Posterior vena cava (tissue), 2 donors: Measurements from ENCODE around the gene ASMTL. TPM values are rescaled to one million over a fixed set of nuclear protein-coding genes. Genes with fewer than 3 reads are reported as not detected.
"Not testable (repeated sequence)": the region's sequence is repeated elsewhere in the genome, so short reads cannot be mapped to it uniquely, and the experiment has no call there.

Experiments
- DNase-seq: peaks from one replicate; pipeline ENCODE4 v3.0.0-alpha.2; 2020; ENCODE audit warnings: low spot score
- intact Hi-C, 2 donors: fragments of 100-400 bp; cut with DNase I; formaldehyde crosslinking; loops; one replicate each; pipeline versions ENCODE4 v1.14.1 to v1.14.2; 2022 to 2023
- total RNA-seq, 2 donors: library from RNA; stranded (reverse); fragmentation: NEBNext Ultra II Directional; extraction: Animal tissue kit (Norgen Biotek cat#: 25700); gene quantifications; one replicate each; pipeline ENCODE4 v1.2.1, GENCODE V29; 2021
- donor health status: DM: yes; HTN: yes; CAD: no.
- donor health status: DM: yes; HTN: yes; CAD: no.

ASMTL gene
- total RNA-seq, 2 donors from 2014 or later = 28.2 to 29.7 TPM

DNA sequence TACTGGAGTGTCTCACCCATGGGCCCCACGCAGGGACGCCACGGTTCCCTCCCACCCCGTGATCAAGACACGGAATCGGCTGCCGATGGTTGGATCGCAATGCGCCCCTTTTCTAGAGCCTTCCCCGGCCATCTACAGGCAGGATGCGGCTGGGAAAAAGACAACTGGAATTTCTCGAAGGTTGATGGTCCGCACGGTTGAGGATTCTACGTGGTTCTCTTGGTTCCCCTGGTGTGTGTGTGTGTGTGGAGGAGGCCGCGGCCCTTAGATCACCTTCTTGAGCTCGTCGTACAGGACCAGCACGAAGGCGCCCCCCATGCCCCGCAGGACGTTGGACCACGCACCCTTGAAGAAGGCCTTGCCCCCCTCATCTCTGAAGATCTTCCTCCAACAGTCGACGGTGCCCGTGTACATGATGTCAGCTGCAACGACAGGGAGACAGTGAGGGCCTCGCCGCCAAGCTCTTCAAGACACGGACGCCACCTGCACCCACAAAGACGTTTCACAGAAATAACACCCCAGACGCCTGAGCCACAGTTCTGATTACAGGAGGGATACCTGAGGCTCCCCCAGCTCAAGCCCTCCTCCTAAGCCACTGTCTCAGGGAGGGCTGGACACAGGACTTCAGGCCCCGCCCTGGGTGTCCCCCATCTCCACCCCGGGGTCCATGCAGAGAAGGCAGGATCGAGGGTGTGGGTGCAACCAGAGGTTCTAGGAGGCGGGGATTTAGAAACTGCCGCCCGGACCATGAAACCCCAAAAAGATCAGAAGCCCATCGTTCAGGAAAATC is 66.2 kb downstream of the ASMTL start:
- peak; percentile 79 for DNase-seq
- intact Hi-C loops = no loop called here

DNA sequence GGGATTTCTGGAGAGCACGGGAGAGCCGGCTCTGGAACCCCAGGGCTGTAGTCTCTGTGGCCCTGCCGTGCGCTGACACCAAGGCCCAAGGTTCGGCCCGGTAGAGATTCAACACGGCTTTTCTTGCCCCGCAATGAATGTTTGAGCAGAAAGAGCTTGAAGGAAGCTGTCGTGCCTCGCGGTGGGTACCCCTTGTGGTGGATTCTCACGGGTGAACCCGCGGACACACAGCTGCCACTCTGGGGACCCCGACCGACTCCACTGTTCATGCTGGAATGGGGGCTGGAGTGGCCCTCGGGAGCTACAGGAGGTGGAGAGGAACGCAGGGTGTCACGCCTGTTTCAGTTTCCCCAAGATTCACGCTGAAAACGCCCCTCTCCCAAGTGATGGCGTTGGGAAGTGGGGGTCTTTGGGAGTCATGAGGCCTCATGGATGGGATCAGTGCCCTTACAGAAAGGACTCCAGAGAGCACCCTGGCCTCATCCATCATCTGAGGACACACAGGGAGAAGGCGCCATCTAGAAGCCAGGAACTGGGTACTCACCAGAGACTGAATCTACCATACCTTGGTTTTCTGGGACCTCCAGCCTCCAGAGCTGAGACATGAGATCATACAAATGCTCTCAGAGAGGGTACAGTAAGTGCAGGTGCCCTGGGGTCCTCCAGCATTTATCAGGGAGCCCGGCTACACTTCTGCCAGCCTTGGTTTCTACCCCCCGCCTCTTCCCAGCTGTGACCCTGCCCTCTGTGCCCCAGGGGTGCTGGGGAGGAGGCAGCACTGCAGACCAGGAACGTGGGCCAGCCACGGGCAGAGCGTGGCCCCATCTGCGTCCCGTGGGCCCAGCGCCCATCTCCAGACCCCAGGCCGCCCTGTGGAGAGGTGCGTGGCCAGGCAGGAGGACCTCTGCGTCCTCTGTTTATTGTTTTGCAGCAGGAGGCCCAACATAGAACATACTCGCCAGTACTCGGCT is 67.2 kb downstream of the ASMTL start:
- intact Hi-C loops = no loop called here
- DNase-seq = peak; percentile 73

DNA sequence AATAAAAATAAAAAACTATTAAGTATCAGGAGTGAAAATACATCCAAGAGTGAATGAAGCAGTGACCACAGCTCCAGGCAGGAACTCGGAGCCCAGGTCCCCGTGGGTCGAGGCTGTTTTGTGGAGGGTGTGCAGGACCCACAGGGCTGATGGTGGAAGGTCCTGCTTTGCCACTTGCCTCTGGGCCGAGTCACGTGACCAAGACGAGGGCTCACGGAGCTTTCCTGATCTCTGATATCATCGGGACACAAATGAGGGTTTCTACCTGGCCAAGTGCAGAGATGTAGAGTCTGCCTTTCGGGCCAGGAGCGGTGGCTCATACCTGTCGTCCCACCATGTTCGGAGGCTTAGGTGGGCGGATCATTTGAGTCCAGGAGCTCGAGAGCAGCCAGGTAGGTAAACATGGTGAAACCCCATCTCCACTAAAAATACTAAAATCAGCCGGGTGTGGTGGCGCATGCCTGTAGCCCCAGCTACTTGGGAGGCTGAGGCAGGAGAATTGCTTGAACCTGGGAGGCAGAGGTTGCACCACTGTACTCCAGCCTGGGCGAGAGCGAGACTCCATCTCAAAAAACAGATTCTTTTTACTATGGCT is 68.0 kb downstream of the ASMTL start:
- peak; percentile 69 for DNase-seq
- intact Hi-C loops = no loop called here

DNA sequence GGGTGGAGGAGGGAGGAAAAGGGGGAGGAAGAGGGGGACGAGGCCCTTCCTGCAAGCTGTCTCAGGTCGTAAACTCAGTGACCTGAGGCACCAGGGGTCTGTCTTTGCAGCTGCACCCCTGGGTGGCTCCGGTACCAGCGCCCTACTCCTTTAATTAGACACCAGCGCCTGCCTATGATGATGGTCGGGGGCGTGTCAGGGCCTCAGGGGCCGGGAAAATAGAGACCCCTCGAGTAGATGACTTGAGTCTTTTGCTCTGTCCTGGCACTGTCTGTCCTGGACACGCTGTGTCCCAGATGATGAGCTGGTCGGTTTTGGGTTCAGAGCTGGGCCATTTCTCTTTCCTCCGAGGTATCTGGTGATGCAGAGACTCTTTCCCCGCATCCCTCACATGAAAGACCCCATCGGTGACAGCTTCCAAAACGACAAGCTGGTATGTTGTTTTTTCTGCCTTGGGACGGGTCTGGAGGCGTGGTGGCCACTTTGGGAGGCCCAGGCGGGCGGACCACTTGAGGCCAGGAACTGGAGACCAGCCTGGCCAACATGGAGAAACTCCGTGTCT is 72.0 kb downstream of the ASMTL start:
- intact Hi-C loops = no loop called here
- DNase-seq = peak; percentile 78

DNA sequence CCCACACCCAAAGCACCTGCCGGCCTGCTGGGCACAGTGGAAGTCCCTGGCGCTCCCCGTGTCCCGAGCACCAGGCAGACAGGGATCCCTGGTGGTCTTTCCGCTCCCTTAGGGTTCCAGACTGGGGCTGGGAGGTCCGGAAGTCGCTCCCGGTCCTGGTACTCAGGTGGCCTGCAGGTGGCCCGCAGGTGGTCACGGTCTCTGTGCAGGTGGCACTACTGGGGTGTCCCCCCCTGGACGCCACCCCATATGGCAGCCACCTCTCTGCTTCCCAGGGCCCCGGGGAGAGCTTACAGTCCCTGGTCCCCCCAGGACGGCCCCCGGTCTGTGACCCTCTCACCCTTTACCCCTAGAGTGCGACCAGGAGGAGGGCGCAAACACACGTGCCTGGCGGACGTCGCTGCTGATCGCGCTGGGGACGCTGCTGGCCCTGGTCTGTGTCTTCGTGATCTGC is 74.4 kb downstream of the ASMTL start:
- peak; percentile 77 for DNase-seq
- intact Hi-C loops = no loop called here

DNA sequence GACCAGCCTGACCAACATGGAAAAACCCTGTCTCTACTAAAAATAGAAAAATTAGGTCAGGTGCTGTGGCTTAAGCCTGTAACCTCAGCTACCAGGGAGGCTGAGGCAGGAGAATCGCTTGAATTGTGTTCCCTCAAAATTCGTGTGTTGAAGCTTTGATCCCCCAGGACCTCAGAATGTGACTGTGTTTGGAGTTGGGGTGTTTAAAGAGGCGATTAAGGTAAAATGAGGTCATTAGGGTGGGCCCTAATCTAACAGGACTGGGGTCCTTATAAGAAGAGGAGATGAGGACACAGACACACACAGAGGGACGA is 84.4 kb downstream of the ASMTL start:
- DNase-seq = no peak
- intact Hi-C loops = no loop called here

DNA sequence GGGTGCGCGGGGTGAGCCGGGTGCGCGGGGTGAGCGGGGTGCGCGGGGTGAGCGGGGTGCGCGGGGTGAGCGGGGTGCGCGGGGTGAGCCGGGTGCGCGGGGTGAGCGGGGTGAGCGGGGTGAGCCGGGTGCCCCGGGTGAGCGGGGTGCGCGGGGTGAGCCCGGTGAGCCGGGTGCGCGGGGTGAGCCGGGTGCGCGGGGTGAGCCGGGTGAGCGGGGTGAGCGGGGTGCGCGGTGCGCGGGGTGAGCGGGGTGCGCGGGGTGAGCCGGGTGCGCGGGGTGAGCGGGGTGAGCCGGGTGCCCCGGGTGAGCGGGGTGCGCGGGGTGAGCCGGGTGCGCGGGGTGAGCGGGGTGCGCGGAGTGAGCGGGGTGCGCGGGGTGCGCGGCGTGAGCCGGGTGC is 86.3 kb downstream of the ASMTL start:
- intact Hi-C loops = not testable (repeated sequence)
- peak; percentile 8 for DNase-seq

DNA sequence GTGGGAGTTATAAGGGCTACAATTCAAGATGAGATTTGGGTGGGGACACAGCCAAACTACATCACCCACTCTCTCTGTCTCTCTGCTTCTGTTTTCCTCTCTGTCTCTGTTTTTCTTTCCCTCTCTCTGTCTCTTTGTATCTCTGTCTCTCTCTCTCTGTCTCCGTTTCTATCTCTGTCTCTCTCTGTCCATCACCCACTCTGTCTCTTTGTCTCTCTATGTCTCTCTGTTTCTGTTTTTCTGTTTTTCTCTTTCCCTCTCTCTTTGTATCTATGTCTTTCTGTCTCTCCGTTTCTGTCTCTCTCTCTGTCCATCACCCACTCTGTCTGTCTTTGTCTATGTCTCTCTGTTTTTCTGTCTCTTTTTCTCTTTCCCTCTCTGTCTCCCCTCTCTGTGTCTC is 90.8 kb downstream of the ASMTL start:
- DNase-seq = no peak
- intact Hi-C loops = no loop called here

DNA sequence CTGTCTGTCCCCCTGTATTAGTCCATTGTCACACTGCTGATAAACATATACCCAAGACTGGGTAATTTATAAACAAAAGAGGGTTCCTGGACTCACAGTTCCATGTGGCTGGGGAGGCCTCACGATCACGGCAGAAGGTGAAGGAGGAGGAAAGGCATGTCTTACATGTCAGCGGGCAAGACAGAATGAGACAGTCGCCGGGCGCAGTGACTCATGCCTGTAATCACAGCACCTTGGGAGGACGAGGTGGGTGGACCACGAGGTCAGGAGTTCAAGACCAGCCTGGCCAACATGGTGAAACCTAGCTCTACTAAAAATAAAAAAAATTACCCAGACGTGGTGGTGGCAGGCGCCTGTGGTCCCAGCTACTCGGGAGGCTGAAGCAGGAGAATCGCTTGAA is 91.4 kb downstream of the ASMTL start:
- peak; percentile 73 for DNase-seq
- intact Hi-C loops = no loop called here

DNA sequence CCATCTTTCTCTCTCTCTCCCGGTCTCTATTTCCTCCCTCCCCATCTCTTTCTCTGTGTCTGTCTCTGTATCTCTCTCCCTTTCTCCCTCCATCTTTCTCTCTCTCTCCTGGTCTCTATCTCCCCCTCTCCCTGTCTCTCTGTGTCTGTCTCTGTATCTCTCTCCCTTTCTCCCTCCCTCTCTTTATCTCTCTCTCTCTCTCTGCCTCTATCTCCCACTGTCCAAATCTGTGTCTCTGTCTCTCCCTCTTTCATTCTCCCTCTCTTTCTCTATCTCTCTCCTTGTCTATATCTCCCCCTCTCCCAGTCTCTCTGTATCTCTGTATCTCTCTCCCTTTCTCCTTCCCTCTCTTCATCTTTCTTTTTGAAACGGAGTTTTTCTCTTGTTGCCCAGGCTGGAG is 92.5 kb downstream of the ASMTL start:
- intact Hi-C loops = no loop called here
- DNase-seq = no peak

DNA sequence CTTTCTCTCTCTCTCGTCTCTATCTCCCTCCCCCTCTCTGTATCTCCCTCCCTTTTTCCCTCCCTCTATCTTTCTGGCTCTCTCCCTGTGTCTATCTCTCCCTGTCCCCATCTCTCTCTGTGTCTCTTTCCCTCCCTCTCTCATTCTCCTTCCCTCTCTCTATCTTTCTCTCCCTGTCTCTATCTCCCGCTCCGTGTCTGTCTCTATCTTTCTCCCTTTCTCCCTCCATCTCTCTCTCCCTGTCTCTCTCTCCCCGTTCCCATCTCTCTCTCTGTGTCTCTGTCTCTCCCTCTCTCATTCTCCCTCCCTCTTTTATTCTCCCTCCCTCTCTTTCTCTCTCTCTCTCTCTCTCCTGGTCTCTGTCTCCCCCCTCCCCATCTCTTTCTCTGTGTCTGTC is 93.2 kb downstream of the ASMTL start:
- intact Hi-C loops = no loop called here

DNA sequence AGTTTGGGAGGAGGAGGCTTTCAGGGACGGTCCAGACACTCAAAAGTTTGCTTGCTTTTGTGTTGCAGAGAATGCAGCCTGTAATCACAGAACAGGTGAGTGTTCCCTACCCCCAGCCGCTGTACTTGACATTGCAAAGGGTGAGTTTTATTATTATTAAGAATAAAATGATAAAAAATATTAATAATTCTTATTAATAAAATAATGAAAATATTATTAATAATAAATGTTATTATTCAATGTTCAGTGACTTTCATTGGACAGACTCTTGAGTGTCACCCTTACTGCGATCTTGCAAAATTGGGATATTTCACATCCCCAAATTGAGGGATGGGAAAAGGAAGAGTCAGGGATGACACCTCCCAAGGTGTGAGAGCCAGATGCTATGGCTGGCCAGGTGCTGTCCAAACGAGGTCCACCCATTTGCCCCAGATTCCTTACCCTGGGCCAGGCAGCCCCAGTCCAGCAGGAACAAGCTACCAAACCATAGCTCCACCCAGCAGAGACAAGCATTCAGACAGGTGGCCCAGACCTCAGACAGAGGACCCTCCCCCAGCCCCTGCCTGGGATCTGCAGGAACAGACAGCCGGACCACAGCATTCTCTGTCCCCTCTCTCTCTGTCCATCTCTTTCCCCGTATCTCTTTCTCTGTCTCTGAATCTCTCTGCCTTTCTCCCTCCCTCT is 93.8 kb downstream of the ASMTL start:
- intact Hi-C loops = no loop called here

More for the DNA sequence above, 93.2 kb downstream of the ASMTL start:
- DNase-seq = no peak

DNA sequence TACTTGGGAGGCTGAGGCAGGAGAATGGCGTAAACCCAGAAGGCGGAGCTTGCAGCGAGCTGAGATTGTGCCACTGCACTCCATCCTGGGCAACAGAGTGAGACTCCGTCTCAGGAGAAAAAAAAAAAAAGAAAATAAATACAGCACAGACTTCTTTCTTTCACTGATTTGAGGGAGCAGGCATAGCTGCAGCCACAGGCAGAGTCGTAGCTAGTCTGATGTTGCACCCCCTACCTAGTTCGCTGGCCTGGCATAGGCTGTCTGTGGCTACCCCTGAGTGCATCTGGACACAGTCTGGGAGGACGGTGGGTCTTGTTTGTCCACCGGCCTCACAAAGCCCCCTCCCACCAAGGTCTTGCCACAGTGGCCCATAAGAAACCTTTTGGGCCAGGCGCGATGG is 94.7 kb downstream of the ASMTL start:
- intact Hi-C loops = no loop called here
- DNase-seq = peak; percentile 29

More for the DNA sequence above, 93.8 kb downstream of the ASMTL start:
- DNase-seq = peak; percentile 16

DNA sequence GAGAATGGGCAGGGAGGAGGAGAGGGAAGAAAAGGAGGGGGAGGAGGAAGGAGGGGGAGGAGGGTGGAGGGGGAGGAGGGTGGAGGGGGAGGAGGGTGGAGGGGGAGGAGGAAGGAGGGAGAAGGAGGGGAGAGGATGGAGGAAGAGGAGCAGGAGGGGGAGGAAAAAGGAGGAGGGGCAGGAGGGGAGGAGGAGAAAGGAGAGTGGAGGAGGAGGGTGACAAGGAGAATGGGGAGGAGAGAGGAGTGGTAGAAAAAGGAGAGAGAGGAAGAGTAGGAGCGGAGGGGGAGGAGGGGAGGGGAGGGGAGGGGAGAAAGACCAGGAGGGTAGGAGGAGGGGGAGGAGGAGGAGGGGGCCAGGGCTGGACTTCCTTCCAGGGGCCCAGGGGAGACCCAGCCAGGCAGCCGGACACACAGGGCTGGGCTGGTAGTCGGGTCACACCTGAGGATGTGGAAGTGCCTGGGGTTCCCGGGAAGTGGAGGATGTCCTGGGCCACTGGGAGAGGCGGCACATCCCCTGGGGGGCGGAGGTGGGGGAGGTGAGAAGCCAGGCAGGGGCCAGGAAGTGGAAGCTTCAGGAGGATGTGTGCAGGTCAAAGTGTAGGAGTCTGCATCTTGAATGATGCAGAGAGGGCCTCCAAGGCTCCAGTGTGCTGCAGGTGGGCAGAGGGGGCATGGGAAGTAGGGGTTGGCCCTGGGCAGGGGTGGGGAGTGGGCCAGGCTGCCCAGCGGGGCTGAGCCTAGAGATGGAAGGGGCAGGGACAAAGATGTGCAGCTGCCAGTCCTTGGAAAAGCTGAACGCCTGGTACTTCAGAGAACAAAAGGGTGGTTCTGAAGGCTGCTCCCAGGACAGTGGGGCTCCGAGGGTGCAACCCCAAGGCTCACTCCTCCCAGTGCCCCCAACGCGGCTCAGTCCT is 97.3 kb downstream of the ASMTL start:
- intact Hi-C loops = no loop called here
- DNase-seq = peak; percentile 53

DNA sequence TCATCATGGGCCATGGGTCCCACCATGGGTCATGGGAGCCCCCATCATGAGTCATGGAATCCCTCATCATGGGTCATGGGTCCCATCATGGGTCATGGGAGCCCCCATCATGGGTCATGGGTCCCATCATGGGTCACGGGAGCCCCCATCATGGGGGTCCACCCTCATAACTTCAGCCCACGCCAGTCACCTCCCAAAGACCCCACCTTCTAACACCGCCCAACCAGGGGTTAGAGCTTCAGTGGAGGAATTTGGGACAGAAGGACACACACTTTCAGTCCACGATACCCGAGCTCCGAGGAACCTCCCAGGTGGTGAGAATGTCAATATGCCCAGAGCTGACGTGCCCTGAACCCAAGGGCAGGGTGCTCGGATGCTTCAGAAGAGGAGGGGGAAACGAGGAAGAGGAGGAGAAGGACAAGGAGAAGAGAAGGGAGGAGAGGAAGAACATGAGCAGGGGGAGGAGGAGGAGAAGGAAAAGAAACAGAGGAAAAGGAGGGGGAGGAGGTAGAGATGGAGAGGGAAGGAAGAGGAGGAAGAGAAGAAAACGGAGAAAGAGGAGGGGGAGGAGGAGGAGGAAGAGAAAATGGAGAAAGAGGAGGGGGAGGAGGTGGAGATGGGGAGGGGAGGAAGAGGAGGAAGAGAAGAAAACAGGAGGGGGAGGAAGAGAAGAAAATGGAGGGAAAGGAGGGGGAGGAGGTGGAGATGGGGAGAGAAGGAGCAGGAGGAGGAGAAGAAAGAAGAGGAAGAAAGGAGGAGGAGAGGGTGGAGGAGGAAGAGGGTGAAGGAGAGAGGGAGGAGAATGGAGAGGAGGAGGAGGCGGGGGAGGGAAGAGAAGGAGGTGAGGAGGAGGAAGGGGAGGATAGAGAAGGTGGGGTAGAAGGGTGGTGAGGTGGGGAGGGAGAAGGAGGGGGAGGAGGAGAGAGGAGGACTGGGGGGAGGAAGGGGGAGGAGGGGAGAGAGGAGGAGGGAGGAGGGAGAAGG is 98.4 kb downstream of the ASMTL start:
- peak; percentile 40 for DNase-seq
- intact Hi-C loops = no loop called here
